Pancreas (tissue), 10 donors: Measurements from ENCODE around the gene SERPINB2. TPM values are rescaled to one million over a fixed set of nuclear protein-coding genes. Genes with fewer than 3 reads are reported as not detected.

Experiments used
- ATAC-seq, 4 donors: fragments of 200-7000 bp; cut with Tn5 transposase; one replicate each; pipeline versions ENCODE4 v1.8.0 to v1.9.1; 2020; ENCODE audit warnings: mild to moderate bottlenecking in 4 of 4, moderate library complexity in 4 of 4
- DNase-seq, 6 donors: peaks; one replicate each; pipeline ENCODE4 v3.0.0-alpha.2; 2020
- FAIRE-seq: peaks from 2 replicates; lab custom pipeline; 2012; peaks lifted over from hg19 to GRCh38; lab: Jason Lieb, UNC
- H3K27ac ChIP-seq, 4 donors: fragments of 200-600 bp; sonication (generic); 1 replicate in 3 of 4; 2 replicates in 1 of 4; pipeline versions ENCODE4 v1.5.0 to v1.8.0; 2020
- H3K27me3 ChIP-seq, 4 donors: fragments of 200-600 bp; one replicate each; pipeline ENCODE4 v1.8.0; 2021
- H3K36me3 ChIP-seq, 3 donors: fragments of 200-600 bp; sonication (generic) in 1 of 3; one replicate each; pipeline versions ENCODE4 v1.5.0 to v1.8.0; 2020 to 2021
- H3K4me1 ChIP-seq, 3 donors: fragments of 200-600 bp; one replicate each; pipeline ENCODE4 v1.8.0; 2021
- H3K4me3 ChIP-seq, 4 donors: fragments of 200-600 bp; sonication (generic) in 2 of 4; one replicate each; pipeline versions ENCODE4 v1.5.0 to v1.8.0; 2020 to 2021
- H3K9me3 ChIP-seq, 4 donors: fragments of 200-600 bp; one replicate each; pipeline ENCODE4 v1.8.0; 2021
- WGBS, 2 donors: extraction: QIAGEN DNeasy Blood & Tissue Kit; methylation state at CpG; one replicate each; pipeline ENCODE4 v1.1.7; 2013; 5-methylcytosine and 5-hydroxymethylcytosine counted together
- intact Hi-C, 3 donors: fragments of 100-400 bp; cut with DNase I; formaldehyde crosslinking; loops; one replicate each; pipeline versions ENCODE4 v1.11.1 to v1.14.2; 2022
- polyA plus RNA-seq, 2 donors: library from polyadenylated mRNA; stranded (reverse); fragments of 200-250 nt; gene quantifications; one replicate each; pipeline ENCODE4 v1.2.3, GENCODE V29; 2013
- total RNA-seq, 6 donors: library from RNA; stranded (reverse); fragmentation: NEBNext Ultra II Directional in 4 of 6; extraction: Animal tissue kit (Norgen Biotek cat#: 25700) in 4 of 6; gene quantifications; one replicate each; pipeline versions ENCODE4 v1.2.1 to v1.2.4, GENCODE V29; 2021 to 2023
- TF ChIP-seq, protein P1 (sequence below), 4 donors: fragments of 200-600 bp; sonication (generic) in 3 of 4; IDR thresholded peaks; one replicate each; pipeline versions ENCODE4 v1.5.0 to v1.8.0; 2021; ENCODE audit warnings: antibody characterized with exemption in 4 of 4
- donor health status: healthy with polysubstance abuse.
- donor health status: DM: no; HTN: no; CAD: no; lungs with moderate emphysema.
- donor health status: DM: no; HTN: no; CAD: no.
- donor health status: control.
- donor health status: control.
- donor health status: Bipolar disorder and iron deficiency.
- donor health status: DM: yes; HTN: yes; CAD: no.
- donor health status: DM: no; HTN: no; CAD: no.
- donor health status: DM: no; HTN: no; CAD: no.
- donor health status: DM: yes; HTN: yes; CAD: no.

Gene SERPINB2
- total and polyA plus RNA-seq, 8 donors: 0.22 to 9.7 (median 0.46) TPM; not detected in 1

DNA sequence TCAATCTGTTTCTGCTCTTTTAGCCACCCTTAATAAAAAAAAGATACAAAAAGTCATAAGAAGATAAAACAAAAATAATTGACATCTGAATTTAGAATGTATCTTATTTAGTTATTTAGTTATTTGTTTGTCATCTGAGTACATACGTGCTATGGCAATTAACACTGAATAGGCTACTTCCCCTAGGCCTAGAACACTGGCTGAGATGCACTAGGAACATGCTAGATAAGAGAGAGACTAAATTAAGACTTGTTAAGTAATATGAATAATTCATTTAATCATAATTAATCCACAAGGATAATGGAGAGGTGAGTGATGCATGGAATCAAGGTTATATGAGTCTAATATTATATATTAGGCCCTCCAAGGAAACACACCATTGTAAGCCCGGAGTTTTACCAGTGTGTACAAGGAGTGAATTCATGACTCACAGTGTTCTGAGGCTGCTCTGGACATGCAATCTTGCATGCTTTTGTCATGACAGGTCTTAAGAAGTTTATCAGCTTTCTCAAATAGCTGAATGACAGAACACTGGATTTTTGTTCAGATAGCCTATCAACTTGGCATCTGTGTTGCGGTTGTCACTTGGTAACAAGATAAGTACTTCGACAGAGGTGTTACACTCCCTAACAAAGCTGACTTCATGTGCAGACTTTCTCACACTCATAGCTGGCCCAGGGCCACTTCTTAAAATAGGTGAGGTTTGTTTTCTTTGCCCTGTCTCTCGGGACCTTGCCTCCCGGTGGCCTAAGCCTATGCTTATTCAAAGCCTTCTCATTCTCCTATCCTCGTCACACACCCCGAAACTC is 5.0 kb upstream of the SERPINB2 start:
- DNase-seq (peak; percentile 47 to 85 (median 72)), FAIRE-seq (no peak), ATAC-seq (peak; percentile 92 to 95 (median 94))

DNA sequence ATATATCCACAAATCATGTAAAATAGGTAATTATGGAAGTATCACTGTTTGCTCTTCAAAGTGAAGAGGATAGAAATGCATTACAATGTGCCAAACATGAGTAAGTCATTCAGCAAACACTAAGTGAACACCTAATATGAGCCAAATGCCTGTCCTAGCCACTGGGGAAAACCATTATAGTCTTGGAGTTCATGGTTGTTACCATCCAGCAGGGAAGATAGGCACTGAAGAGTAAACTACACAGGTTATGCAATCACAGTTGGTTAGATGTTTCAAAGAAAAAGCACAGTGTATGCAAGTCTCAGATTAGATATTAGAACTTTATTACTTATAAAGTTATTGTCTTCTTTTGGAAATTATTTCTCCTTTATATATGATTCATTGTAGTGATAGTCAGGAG is 3.9 kb upstream of the SERPINB2 start:
- no peaks in the 10 kb centered on the region for H3K36me3 ChIP-seq
- peaks cover 10 to 16% (median 10%) of the 10 kb centered on the region in 3 donors for H3K4me1 ChIP-seq
- peak; percentile 45 to 62 (median 48) for ATAC-seq
- intact Hi-C loops: no loop called here
- H3K27me3 ChIP-seq: no peaks in the 10 kb centered on the region
- no peak for FAIRE-seq
- no peaks in the 10 kb centered on the region for H3K9me3 ChIP-seq
- no peak for DNase-seq
- H3K27ac ChIP-seq: peak overlapping the region in 1 of 4 donors; percentile 72
- TF ChIP-seq, protein P1, sequence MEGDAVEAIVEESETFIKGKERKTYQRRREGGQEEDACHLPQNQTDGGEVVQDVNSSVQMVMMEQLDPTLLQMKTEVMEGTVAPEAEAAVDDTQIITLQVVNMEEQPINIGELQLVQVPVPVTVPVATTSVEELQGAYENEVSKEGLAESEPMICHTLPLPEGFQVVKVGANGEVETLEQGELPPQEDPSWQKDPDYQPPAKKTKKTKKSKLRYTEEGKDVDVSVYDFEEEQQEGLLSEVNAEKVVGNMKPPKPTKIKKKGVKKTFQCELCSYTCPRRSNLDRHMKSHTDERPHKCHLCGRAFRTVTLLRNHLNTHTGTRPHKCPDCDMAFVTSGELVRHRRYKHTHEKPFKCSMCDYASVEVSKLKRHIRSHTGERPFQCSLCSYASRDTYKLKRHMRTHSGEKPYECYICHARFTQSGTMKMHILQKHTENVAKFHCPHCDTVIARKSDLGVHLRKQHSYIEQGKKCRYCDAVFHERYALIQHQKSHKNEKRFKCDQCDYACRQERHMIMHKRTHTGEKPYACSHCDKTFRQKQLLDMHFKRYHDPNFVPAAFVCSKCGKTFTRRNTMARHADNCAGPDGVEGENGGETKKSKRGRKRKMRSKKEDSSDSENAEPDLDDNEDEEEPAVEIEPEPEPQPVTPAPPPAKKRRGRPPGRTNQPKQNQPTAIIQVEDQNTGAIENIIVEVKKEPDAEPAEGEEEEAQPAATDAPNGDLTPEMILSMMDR (IDR thresholded peaks at IDR 0.05): no peak
- H3K4me3 ChIP-seq: no peak overlapping the region

More for the DNA sequence above, 5.0 kb upstream of the SERPINB2 start:
- Histone ChIP-seq H3K4me1 (peaks cover 10 to 16% (median 10%) of the 10 kb centered on the region in 3 donors), H3K27me3 (no peaks in the 10 kb centered on the region), H3K27ac (peak overlapping the region; percentile 22 to 72 (median 60)), H3K36me3 (no peaks in the 10 kb centered on the region), H3K9me3 (no peaks in the 10 kb centered on the region), H3K4me3 (no peak overlapping the region)
- TF ChIP-seq, protein P1 (IDR thresholded peaks at IDR 0.05): no peak
- intact Hi-C loops: no loop called here
- 20 to 22% methylated on average over 8 of the region's 8 CpGs for WGBS, 2 donors

DNA sequence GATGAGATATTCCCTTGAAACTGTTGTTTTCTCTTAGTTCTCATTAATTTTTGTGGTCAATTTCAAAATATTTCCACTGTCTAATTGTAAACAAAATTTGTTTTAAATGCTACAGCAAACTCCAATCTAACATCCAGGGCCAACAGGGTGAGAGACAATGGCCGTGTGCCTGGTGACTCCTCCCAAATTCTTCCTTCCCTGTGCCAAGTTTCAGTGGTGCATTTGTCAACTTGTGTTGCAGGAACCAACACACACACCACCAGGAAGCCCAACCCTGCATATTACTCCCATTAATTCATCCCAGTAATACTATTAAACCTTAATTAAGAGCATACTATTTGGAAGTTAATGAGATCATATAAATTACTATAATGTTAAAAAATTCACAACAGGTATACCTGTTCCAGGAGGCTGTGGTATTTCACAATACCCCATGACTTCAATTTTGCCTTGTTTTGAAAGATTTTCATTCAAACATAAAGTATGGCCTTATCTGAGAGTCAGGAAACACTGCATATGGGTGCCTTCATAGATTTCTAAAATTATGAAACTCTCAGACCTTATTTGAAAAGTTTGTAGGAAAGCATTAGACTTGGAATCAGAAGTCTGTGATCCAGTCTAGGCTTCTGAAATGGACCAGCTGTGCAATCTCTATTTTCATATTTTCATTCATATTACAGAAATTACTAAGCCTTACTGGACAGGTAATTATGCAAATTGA is 1.1 kb downstream of the SERPINB2 start:
- no peaks in the 10 kb centered on the region for H3K27me3 ChIP-seq
- H3K36me3 ChIP-seq: no peaks in the 10 kb centered on the region
- H3K9me3 ChIP-seq: no peaks in the 10 kb centered on the region
- WGBS, 2 donors: 21 to 40% methylated on average over 1 of the region's 1 CpG
- ATAC-seq (peak in 1 of 4 donors; percentile 35), FAIRE-seq (no peak), DNase-seq (no peak)
- no peak overlapping the region for H3K4me3 ChIP-seq
- H3K27ac ChIP-seq: no peak overlapping the region
- TF ChIP-seq, protein P1 (IDR thresholded peaks at IDR 0.05): no peak
- peaks cover 0 to 4% (median 4%) of the 10 kb centered on the region in 3 donors for H3K4me1 ChIP-seq
- intact Hi-C loops: no loop called here

DNA sequence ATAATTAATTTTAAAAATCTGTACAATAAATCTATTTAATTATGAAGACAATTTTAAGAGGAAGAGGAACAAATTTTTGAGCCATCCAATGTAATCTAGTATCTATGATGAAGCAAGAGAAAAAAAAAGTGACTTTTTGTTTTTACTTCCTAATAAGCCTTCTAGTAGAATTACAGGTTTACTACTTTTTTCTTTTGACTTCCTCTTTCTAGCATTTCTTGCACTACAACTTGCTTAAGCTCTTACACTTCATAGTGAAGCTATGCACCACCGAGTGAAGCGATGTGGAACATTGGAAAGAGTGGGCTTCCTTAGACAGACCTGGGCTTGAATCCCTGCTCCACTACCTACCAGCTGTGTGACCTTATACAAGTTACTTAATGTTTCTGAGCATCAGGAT is 2.1 kb downstream of the SERPINB2 start:
- intact Hi-C loops: no loop called here
- DNase-seq (no peak), ATAC-seq (no peak), FAIRE-seq (no peak)
- no peaks in the 10 kb centered on the region for H3K9me3 ChIP-seq
- H3K27ac ChIP-seq: no peak overlapping the region
- no peaks in the 10 kb centered on the region for H3K4me1 ChIP-seq
- H3K36me3 ChIP-seq: no peaks in the 10 kb centered on the region
- TF ChIP-seq, protein P1 (IDR thresholded peaks at IDR 0.05): no peak
- no peaks in the 10 kb centered on the region for H3K27me3 ChIP-seq
- WGBS, 2 donors: 87 to 91% methylated on average over 2 of the region's 2 CpGs
- H3K4me3 ChIP-seq: no peak overlapping the region
